Right atrium auricular region (tissue), 2 donors: Measurements from ENCODE around the gene RRP9. TPM values are rescaled to one million over a fixed set of nuclear protein-coding genes. Genes with fewer than 3 reads are reported as not detected.
"Not testable (repeated sequence)": the region's sequence is repeated elsewhere in the genome, so short reads cannot be mapped to it uniquely, and the experiment has no call there.

Experiments used
- DNase-seq: peaks from one replicate; pipeline ENCODE4 v3.0.0-alpha.2; 2019; ENCODE audit warnings: low spot score
- H3K27ac ChIP-seq, 2 donors: fragments of 200-600 bp; sonication (generic); 1 replicate in 1 of 2; 2 replicates in 1 of 2; pipeline ENCODE4 v1.5.1; 2016 to 2019
- H3K27me3 ChIP-seq, 2 donors: fragments of 200-600 bp; sonication (generic); one replicate each; pipeline versions ENCODE4 v1.5.1 to v1.6.0; 2017 to 2019
- H3K36me3 ChIP-seq: fragments of 200-600 bp; sonication (generic); one replicate; pipeline ENCODE4 v1.5.1; 2016
- H3K4me1 ChIP-seq, 2 donors: fragments of 200-600 bp; sonication (generic); one replicate each; pipeline versions ENCODE4 v1.5.1 to v1.6.0; 2017 to 2019
- H3K4me3 ChIP-seq, 2 donors: fragments of 200-600 bp; sonication (generic); 1 replicate in 1 of 2; 2 replicates in 1 of 2; pipeline ENCODE4 v1.5.1; 2017 to 2019; ENCODE audit warnings: mild to moderate bottlenecking in 1 of 2, moderate library complexity in 1 of 2
- H3K9me3 ChIP-seq, 2 donors: fragments of 200-600 bp; sonication (generic); one replicate each; pipeline ENCODE4 v1.5.1; 2019
- total RNA-seq, 2 donors: library from RNA; depleted of rRNA; stranded (reverse); fragments of >200 nt; gene quantifications; one replicate each; pipeline ENCODE4 v1.1.0, GENCODE V29; 2016
- TF ChIP-seq, protein P1 (sequence below), 2 donors: fragments of 200-600 bp; sonication (generic); IDR thresholded peaks; one replicate each; pipeline ENCODE4 v1.5.1; 2019; ENCODE audit warnings: antibody characterized with exemption in 2 of 2

Gene RRP9
- total RNA-seq, 2 donors from 2014 or later = 6.3 to 11.1 TPM

DNA sequence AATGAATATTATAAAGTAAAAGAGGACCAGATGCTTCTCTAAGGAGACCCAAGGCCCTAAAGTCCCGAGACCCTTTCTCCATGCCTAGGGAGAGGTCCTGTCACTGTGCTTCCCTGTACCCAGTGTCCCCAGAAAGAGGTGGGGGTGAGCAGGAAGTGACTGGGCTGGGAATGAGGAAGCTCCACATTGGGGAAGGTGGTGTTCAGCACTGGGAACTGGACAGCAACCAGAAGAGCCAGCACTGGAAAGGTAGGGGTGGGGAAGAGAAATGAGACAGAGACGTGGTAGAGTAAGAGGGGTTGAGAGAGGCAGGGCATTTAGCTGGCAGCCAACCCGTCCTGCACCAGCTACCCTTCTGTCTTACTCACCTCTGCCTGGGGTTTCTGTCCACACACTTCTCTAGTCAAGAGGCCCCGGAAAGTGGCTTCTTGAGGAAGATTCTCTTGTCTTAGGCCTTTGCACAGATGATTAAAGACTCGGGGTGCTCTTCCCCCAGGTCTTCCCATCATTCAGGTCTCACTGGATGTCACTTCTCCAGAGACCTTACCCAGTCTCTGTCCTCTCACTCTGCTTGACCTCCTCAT lies 12.2 kb downstream of the RRP9 start:
- TF ChIP-seq, protein P1, sequence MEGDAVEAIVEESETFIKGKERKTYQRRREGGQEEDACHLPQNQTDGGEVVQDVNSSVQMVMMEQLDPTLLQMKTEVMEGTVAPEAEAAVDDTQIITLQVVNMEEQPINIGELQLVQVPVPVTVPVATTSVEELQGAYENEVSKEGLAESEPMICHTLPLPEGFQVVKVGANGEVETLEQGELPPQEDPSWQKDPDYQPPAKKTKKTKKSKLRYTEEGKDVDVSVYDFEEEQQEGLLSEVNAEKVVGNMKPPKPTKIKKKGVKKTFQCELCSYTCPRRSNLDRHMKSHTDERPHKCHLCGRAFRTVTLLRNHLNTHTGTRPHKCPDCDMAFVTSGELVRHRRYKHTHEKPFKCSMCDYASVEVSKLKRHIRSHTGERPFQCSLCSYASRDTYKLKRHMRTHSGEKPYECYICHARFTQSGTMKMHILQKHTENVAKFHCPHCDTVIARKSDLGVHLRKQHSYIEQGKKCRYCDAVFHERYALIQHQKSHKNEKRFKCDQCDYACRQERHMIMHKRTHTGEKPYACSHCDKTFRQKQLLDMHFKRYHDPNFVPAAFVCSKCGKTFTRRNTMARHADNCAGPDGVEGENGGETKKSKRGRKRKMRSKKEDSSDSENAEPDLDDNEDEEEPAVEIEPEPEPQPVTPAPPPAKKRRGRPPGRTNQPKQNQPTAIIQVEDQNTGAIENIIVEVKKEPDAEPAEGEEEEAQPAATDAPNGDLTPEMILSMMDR (IDR thresholded peaks at IDR 0.05) = no peak
- Histone ChIP-seq H3K27ac (no peak overlapping the region), H3K4me1 (no peaks in the 10 kb centered on the region), H3K27me3 (no peaks in the 10 kb centered on the region), H3K36me3 (peaks cover 17% of the 10 kb centered on the region), H3K9me3 (no peaks in the 10 kb centered on the region), H3K4me3 (no peak overlapping the region)
- DNase-seq = peak; percentile 28

GRCh38 chr3:51928981-51929380 lies 12.7 kb downstream of the RRP9 start:
- H3K27ac ChIP-seq, H3K9me3 ChIP-seq, H3K4me3 ChIP-seq, H3K27me3 ChIP-seq, H3K4me1 ChIP-seq: not testable (repeated sequence)
- peaks cover 12% of the 10 kb centered on the region for H3K36me3 ChIP-seq
- peak; percentile 30 for DNase-seq

DNA sequence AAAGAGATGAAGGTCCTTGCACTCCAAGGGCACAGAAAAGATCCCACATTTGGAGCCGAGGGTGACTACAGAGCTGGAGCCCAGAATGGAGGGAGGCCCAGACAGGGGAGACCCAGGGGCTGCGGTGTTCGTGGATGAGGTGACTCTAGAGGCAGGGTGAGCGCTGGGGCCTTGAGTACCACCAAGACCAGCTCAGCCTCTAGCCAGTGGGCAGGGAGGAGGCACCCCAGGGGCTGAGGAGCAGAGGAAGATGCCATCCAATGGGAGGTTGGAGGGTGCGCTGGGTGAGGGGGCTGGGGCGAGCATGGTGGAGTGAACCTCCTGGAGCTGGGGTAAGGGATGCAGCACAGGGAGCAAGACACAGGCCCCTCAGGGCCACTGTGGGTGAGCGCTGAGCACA lies 13.3 kb downstream of the RRP9 start:
- Histone ChIP-seq H3K9me3 (no peaks in the 10 kb centered on the region), H3K4me1 (no peaks in the 10 kb centered on the region), H3K27me3 (no peaks in the 10 kb centered on the region), H3K27ac (no peak overlapping the region), H3K36me3 (peaks cover 6% of the 10 kb centered on the region), H3K4me3 (no peak overlapping the region)
- TF ChIP-seq, protein P1 (IDR thresholded peaks at IDR 0.05) = no peak
- DNase-seq = peak; percentile 34

GRCh38 chr3:51927061-51927977 lies 14.4 kb downstream of the RRP9 start:
- TF ChIP-seq, protein P1 (IDR thresholded peaks at IDR 0.05) = no peak
- no peaks in the 10 kb centered on the region for H3K27me3 ChIP-seq
- H3K9me3 ChIP-seq = no peaks in the 10 kb centered on the region
- H3K36me3 ChIP-seq = no peaks in the 10 kb centered on the region
- H3K4me3 ChIP-seq = no peak overlapping the region
- DNase-seq = peak; percentile 32
- no peak overlapping the region for H3K27ac ChIP-seq
- no peaks in the 10 kb centered on the region for H3K4me1 ChIP-seq

- DNase-seq = peak; percentile 26
- H3K27ac ChIP-seq = no peak overlapping the region
- no peaks in the 10 kb centered on the region for H3K9me3 ChIP-seq
- H3K4me3 ChIP-seq = no peak overlapping the region
- TF ChIP-seq, protein P1 (IDR thresholded peaks at IDR 0.05) = no peak
- H3K4me1 ChIP-seq = no peaks in the 10 kb centered on the region
- H3K27me3 ChIP-seq = no peaks in the 10 kb centered on the region
- H3K36me3 ChIP-seq = no peaks in the 10 kb centered on the region
These were observed 20.6 kb downstream of the RRP9 start for GRCh38 chr3:51921081-51921578.

- no peaks in the 10 kb centered on the region for H3K9me3 ChIP-seq
These were observed 25.3 kb downstream of the RRP9 start for GRCh38 chr3:51916418-51916817.

More at GRCh38 chr3:51916418-51916817, 25.3 kb downstream of the RRP9 start:
- Histone ChIP-seq H3K4me3 (no peak overlapping the region), H3K36me3 (no peaks in the 10 kb centered on the region), H3K27ac (no peak overlapping the region), H3K27me3 (no peaks in the 10 kb centered on the region), H3K4me1 (no peaks in the 10 kb centered on the region)
- TF ChIP-seq, protein P1 (IDR thresholded peaks at IDR 0.05) = no peak
- no peak for DNase-seq
